ENCODE measurements around the gene INO80C.

- no peak for TF ChIP-seq CTCF (IDR thresholded peaks at IDR 0.05)
- no peak for TF ChIP-seq POLR2A (IDR thresholded peaks at IDR 0.05)
Measured at GRCh38 chr18:35484034-35484433, 13.7 kb downstream of the INO80C start.

Measured in tibial nerve (tissue), 3 donors.